Omental fat pad (tissue), 4 donors: ENCODE data around the gene SCGB1D2. TPM values are rescaled to one million over a fixed set of nuclear protein-coding genes. Genes with fewer than 3 reads are reported as not detected.
"Not testable (repeated sequence)": the region's sequence is repeated elsewhere in the genome, so short reads cannot be mapped to it uniquely, and the experiment has no call there.

Source experiments
- ATAC-seq: fragments of 150-250 bp; one replicate; pipeline ENCODE4 v1.9.1; 2016; ENCODE audit warnings: mild to moderate bottlenecking, moderate library complexity; ENCODE audit not compliant: low FRiP score
- DNase-seq: peaks from one replicate; pipeline ENCODE4 v3.0.0-alpha.2; 2019; ENCODE audit warnings: low spot score
- CTCF ChIP-seq, 3 donors: fragments of 450-650 bp; IDR thresholded peaks; one replicate each; pipeline ENCODE4 v1.5.1; 2016 to 2017; ENCODE audit warnings: antibody characterized with exemption in 3 of 3, mild to moderate bottlenecking in 3 of 3, moderate library complexity in 2 of 3
- total RNA-seq, 4 donors: library from RNA; depleted of rRNA; stranded (reverse); fragments of >200 nt; gene quantifications; one replicate each; pipeline ENCODE4 v1.1.0, GENCODE V29; 2016

Gene SCGB1D2
- not detected for total RNA-seq

- no peak for TF ChIP-seq CTCF (IDR thresholded peaks at IDR 0.05)
- no peak for ATAC-seq
- DNase-seq, result no peak
These were observed at the start of gene SCGB1D2 for GRCh38 chr11:62242021-62242420. Gene SCGB1D2 (plus strand): TSS chr11:62242239. CDS start chr11:62242308, 69 bp downstream.

- no peak for TF ChIP-seq CTCF (IDR thresholded peaks at IDR 0.05)
- no peak for DNase-seq
- ATAC-seq, result no peak
These were observed 48.1 kb upstream of the SCGB1D2 start for GRCh38 chr11:62193952-62194351.

- ATAC-seq, DNase-seq: not testable (repeated sequence)
These were observed 47.0 kb upstream of the SCGB1D2 start for GRCh38 chr11:62195010-62195409.

GRCh38 chr11:62195945-62196344, 46.1 kb upstream of the SCGB1D2 start:
- ATAC-seq (no peak), DNase-seq (no peak)
- TF ChIP-seq CTCF (IDR thresholded peaks at IDR 0.05), result no peak

GRCh38 chr11:62197400-62197799, 44.6 kb upstream of the SCGB1D2 start:
- not testable (repeated sequence) for ATAC-seq, DNase-seq

- ATAC-seq (no peak), DNase-seq (no peak)
- no peak for TF ChIP-seq CTCF (IDR thresholded peaks at IDR 0.05)
These were observed 40.7 kb upstream of the SCGB1D2 start for GRCh38 chr11:62201376-62201775.

GRCh38 chr11:62202910-62203309, 39.1 kb upstream of the SCGB1D2 start:
- ATAC-seq, result no peak
- TF ChIP-seq CTCF (IDR thresholded peaks at IDR 0.05), result no peak
- no peak for DNase-seq

GRCh38 chr11:62204430-62204829, 37.6 kb upstream of the SCGB1D2 start:
- no peak for DNase-seq
- ATAC-seq, result no peak

More at GRCh38 chr11:62204430-62204829, 37.6 kb upstream of the SCGB1D2 start:
- TF ChIP-seq CTCF (IDR thresholded peaks at IDR 0.05), result no peak
